ENCODE results near the gene ALKBH1. TPM values are rescaled to one million over a fixed set of nuclear protein-coding genes. Genes with fewer than 3 reads are reported as not detected.

ALKBH1 gene
- total RNA-seq, 1 experiment from 2014 or later: 25.0 TPM

DNA sequence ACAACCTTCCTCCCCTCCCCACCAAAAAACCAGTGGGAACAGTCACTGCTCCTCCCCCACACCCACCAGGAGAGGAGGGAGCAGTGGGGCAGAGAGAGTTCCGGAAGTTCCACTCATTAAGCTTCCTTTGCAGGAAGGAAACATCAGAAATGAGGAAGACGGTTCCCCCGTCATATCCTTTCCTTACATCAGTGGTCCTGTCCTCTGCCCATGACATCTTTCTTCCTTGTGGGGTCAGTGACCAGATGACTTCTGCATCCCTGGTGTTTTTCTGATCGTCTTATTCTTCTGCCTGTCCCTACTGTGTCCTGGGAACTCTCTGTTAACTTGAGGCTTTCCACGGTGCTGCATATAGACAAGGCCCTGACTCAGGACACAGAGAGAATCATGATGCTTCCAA, 50.5 kb downstream of the ALKBH1 start:
- Histone ChIP-seq H3K27me3 (ENCODE audit: insufficient read depth, low read depth) (no peaks in the 10 kb centered on the region), H3K4me1 (replicated peaks; ENCODE audit: insufficient read depth) (no peaks in the 10 kb centered on the region), H3K27ac (no peak overlapping the region), H2AFZ (no peak overlapping the region), H4K20me1 (ENCODE audit: insufficient read depth) (no peaks in the 10 kb centered on the region), H3K79me2 (ENCODE audit: low read depth) (no peaks in the 10 kb centered on the region), H3K4me3 (no peak overlapping the region), H3K4me2 (no peak overlapping the region), H3K36me3 (ENCODE audit: low read depth) (no peaks in the 10 kb centered on the region), H3F3A (ENCODE audit: insufficient read depth, low read depth) (no peaks in the 10 kb centered on the region), H3K9me3 (ENCODE audit: insufficient read depth, low read depth) (no peaks in the 10 kb centered on the region), H3K9me2 (ENCODE audit: insufficient read depth) (no peaks in the 10 kb centered on the region)
- BruUV-seq (replicated peaks): no TSS peak
- ChIA-PET POLR2A (ENCODE audit: unreplicated experiment) (no interaction called here), CTCF (interaction anchor here (0.7 kb wide), 1 partner anchor 19 kb away, joined by 6 read pairs; no protein-coding TSS in a partner anchor)
- intact Hi-C loops (cut with micrococcal nuclease; ENCODE audit: unreplicated experiment): loop anchor here (10.0 kb wide), 2 partner anchors 308 to 368 kb away; no protein-coding TSS in a partner anchor
- TF ChIP-seq, protein P1, sequence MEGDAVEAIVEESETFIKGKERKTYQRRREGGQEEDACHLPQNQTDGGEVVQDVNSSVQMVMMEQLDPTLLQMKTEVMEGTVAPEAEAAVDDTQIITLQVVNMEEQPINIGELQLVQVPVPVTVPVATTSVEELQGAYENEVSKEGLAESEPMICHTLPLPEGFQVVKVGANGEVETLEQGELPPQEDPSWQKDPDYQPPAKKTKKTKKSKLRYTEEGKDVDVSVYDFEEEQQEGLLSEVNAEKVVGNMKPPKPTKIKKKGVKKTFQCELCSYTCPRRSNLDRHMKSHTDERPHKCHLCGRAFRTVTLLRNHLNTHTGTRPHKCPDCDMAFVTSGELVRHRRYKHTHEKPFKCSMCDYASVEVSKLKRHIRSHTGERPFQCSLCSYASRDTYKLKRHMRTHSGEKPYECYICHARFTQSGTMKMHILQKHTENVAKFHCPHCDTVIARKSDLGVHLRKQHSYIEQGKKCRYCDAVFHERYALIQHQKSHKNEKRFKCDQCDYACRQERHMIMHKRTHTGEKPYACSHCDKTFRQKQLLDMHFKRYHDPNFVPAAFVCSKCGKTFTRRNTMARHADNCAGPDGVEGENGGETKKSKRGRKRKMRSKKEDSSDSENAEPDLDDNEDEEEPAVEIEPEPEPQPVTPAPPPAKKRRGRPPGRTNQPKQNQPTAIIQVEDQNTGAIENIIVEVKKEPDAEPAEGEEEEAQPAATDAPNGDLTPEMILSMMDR (conservative IDR thresholded peaks at IDR 0.05): no peak
- TF ChIP-seq EZH2 (IDR thresholded peaks at IDR 0.05; ENCODE audit: low read depth): no peak
- DNase-seq: no peak

DNA sequence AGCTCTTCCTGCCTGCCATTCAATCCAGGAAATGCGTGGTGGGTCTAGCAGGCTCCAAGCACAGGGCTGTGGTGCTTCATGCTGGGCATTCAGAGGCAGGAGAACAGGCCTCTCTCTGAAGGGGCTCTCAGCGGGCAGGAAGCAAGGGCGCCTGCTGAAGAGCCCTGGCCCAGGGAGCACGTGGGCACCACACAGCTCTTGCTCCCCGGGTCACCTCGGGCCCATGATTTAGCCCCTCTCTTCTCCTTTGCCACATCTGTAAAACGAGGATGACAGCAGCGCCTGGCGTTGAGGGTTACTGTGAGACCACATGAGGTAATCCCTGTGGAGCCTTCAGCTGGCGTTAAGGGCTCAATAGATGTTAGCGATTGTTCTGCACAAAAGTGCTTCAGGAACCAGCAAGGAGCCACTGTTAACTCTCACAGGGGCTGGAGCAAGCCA, 53.8 kb downstream of the ALKBH1 start:
- H3K36me3 ChIP-seq (ENCODE audit: low read depth): no peaks in the 10 kb centered on the region
- H3K27ac ChIP-seq: no peak overlapping the region
- H3K79me2 ChIP-seq (ENCODE audit: low read depth): no peaks in the 10 kb centered on the region
- H2AFZ ChIP-seq: no peak overlapping the region
- no TSS peak for BruUV-seq (replicated peaks)
- H4K20me1 ChIP-seq (ENCODE audit: insufficient read depth): no peaks in the 10 kb centered on the region
- H3K9me3 ChIP-seq (ENCODE audit: insufficient read depth, low read depth): no peaks in the 10 kb centered on the region
- DNase-seq: no peak
- ChIA-PET POLR2A (ENCODE audit: unreplicated experiment) (no interaction called here), CTCF (no interaction called here)
- no peaks in the 10 kb centered on the region for H3K27me3 ChIP-seq (ENCODE audit: insufficient read depth, low read depth)
- no peaks in the 10 kb centered on the region; the same call in 1 of the 2 replicates for H3F3A ChIP-seq (ENCODE audit: insufficient read depth, low read depth)
- H3K4me2 ChIP-seq: no peak overlapping the region
- no peak for TF ChIP-seq EZH2 (IDR thresholded peaks at IDR 0.05; ENCODE audit: low read depth)
- TF ChIP-seq, protein P1 (conservative IDR thresholded peaks at IDR 0.05): no peak
- no peak overlapping the region for H3K4me3 ChIP-seq
- no peaks in the 10 kb centered on the region for H3K4me1 ChIP-seq (replicated peaks; ENCODE audit: insufficient read depth)
- H3K9me2 ChIP-seq (ENCODE audit: insufficient read depth): no peaks in the 10 kb centered on the region
- intact Hi-C loops (cut with micrococcal nuclease; ENCODE audit: unreplicated experiment): loop anchor here (10.0 kb wide), 2 partner anchors 311 to 371 kb away; no protein-coding TSS in a partner anchor

GRCh38 chr14:77649326-77649725, 58.5 kb downstream of the ALKBH1 start:
- Histone ChIP-seq H3K4me3 (no peak overlapping the region), H2AFZ (no peak overlapping the region), H3K9me3 (ENCODE audit: insufficient read depth, low read depth) (no peaks in the 10 kb centered on the region), H3K4me2 (no peak overlapping the region), H3K79me2 (ENCODE audit: low read depth) (no peaks in the 10 kb centered on the region), H3K4me1 (replicated peaks; ENCODE audit: insufficient read depth) (no peaks in the 10 kb centered on the region), H3K27me3 (ENCODE audit: insufficient read depth, low read depth) (no peaks in the 10 kb centered on the region), H3K9me2 (ENCODE audit: insufficient read depth) (no peaks in the 10 kb centered on the region), H3F3A (ENCODE audit: insufficient read depth, low read depth) (no peaks in the 10 kb centered on the region; the same call in 1 of the 2 replicates), H3K27ac (no peak overlapping the region), H3K36me3 (ENCODE audit: low read depth) (no peaks in the 10 kb centered on the region), H4K20me1 (ENCODE audit: insufficient read depth) (no peaks in the 10 kb centered on the region)
- intact Hi-C loops (cut with micrococcal nuclease; ENCODE audit: unreplicated experiment): no loop called here
- ChIA-PET CTCF (interaction anchor here (0.6 kb wide), 1 partner anchor 373 kb away, joined by 8 read pairs; no protein-coding TSS in a partner anchor), POLR2A (ENCODE audit: unreplicated experiment) (no interaction called here)
- TF ChIP-seq, protein P1 (conservative IDR thresholded peaks at IDR 0.05): no peak
- no peak for TF ChIP-seq EZH2 (IDR thresholded peaks at IDR 0.05; ENCODE audit: low read depth)
- no TSS peak for BruUV-seq (replicated peaks)
- DNase-seq: peak in 1 of 2 experiments; percentile 25
